ENCODE results near the gene APOB.
A peak's percentile ranks its signal among the peaks of the same experiment; 100 is the strongest.

Gene APOB

DNA sequence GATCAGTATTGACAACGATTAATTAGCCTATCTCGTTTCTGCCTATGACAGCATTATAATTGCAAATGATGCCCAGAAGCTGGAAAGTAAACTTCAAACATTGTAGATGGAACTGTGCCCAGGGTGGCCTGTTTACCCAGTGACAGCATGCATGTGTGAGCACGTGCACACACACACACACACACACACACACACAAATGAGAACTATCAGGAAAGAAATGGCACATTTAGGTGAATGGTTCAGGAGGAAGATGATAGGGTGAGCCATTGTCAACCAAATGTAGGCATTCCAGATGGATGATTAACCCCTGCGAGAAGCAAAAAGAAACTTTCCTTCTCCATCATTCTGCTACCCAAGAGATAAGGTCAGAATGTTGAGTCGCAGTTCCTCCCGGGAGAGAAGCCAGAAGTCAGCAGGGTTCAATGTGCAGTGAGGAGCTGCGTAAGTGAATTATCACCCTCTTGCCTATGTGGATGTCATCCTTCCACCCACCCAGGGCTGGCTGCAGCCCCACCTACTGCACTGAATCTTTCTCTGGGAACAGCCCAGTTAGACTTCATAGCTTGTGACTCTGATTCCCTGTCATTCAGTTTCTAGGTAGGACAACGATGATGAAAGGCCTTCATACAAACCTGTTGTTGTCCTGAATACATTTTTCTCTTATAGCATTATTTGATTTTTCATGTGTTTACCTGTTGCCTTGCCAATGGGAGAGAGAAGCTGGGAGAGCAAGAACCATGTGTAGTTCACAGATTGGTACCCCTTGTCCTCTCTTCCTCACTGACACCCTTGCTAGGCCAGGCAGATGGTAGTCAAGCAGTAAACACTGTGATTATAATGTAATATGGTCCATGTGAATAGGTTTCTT lies 3.5 kb upstream of the APOB start:
- DNase-seq, result peak; percentile 8

DNA sequence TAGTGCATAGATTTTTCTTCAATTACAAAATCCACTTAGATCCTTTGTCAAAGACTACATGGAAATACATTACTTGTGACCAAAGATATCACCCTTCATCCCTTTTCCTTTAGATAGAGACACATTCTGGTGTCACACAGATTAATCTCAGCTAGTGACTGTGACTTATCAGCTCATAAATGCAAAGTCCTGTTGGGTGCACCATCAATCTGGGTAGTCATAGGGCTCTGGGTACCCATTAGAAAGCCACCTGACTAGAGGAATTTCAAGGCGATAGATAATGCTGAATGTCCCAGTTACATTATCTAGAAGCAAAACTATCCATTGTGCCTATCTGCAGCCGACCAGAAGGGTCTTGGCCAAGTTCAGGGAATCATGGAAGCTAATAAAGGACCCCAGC lies 2.6 kb upstream of the APOB start:
- DNase-seq, result no peak

DNA sequence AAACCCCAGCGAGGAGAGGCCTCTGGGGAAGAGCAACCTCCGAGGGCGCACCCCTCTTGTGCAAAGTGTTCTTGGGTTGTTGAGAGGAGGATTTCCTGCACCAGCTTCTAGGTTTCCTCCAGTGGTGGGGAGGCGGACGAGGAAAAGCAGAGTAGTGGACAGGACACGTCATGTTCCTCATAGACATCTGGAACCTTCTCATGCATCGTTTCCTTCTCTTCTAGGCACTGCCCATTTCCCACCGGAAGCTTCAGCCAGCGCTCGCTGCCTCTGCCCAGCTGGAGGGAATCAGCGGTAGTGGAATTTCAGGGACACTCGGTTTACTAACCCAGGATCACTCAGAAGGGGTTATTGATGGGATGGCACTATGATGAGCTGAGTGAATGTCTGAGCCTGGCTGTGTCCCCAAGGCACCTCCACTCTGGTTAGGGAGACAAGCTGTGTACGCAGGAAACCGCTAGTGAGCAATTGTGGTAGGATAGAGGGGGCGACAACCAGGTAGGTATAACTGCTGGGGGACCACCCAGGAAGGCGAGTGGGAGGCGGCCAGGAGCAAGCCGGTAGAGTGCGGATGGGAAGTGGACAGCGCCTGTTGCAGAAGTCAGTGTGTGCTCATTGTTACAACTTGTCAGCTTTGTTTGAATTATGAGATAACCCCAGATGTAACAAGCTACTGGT lies 960 bp upstream of the APOB start:
- DNase-seq, result no peak

DNA sequence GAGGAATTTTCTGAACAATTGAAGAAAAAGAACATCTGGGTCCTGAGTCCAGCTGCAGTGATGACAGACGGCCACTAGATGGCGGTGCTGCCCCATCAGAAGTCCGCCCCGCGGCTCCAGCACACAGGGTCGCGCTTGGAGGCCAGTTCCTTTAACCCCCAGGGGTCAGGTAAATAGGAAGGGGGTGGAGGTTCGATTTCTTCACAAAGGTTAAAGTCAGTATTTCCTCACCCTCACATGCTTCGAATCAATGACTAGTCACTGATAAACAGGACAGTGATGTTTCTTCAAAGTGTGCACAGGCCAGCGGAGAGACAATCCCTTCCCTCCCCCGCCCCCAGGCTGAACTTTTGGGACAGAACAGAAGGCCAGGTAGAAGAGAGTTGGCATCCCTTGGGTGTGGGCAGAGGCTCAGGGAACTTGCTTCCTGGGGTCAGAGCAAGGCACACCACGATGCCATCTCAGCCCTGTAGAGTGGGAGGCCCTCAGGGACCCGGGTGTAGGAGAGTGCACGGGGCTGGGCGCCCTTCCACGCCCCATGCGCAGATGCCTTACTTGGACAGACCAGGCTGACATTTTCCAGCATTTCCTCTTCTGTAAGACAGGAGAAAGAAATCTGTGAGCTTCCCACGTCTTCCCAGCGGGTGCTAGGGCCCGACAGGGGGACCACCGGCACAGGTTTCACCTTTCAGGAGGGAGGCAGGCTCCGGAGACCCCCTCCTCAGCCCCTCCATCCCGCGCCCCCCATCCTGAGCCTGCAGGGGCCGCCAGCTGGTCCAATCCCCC lies 722 bp downstream of the APOB start:
- DNase-seq, result peak; percentile 44

DNA sequence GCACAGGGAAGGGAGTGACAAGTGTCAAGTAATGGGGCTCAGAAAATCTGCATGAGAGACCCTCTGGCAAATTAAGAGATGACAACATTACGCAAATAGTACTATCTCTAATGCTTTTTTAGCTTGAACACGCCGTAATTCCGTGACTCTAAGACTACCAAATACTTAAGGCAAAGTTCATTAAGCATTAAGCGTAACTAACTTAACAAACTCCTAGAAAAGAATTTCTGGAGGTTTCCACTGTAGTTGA lies 1.2 kb downstream of the APOB start:
- no peak for DNase-seq

DNA sequence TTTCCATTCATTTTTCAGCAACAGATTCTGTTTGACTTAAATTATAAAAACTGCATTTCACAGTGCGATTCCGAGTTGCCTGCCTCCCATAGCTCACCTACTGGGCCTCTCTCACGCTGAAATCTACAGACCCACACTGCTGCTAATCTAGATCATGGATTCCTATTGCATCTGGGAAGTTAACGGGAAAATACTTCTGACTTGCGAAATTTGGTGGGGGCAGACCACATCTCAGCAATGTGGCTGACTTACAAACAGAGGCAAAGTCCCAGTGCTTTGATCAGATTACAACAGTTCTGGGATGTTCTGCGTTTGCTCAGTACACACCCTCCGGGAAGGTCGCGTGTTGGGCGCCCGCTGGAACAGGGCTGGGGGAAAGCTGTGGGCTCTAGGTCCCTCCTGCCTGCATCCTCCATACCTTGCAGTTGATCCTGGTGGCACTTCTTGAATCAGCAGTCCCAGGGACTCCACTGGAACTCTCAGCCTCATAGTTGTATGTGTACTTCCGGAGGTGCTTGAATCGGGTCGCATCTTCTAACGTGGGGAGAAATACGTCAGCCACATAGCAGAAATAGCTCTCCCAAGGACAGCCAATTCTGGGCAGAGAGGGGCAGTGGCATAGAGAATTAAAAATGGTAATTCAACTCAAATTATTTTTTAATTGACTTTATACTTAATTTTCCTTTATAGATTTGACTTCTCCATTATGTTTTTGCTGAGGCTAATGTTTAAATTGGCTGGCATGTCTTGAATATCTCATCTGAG lies 1.7 kb downstream of the APOB start:
- DNase-seq, result no peak

DNA sequence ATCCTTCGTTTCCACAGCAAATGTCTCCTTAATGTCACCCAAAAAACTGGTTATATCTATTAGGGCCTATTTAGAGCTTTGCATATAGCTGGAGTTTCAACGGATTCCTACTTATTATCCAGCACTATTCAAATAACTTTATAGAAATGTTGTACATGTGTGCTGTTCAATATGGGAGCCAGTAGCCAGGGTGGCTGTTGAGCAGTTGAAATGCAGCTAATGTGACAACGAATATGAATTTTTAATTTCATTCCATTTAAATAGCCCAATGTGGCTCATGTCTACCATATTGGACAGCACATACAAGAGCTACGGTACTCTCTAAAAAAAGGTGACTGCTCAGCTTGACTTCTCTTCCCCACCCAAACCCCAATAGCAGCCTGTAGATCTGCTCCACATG lies 2.4 kb downstream of the APOB start:
- no peak for DNase-seq

DNA sequence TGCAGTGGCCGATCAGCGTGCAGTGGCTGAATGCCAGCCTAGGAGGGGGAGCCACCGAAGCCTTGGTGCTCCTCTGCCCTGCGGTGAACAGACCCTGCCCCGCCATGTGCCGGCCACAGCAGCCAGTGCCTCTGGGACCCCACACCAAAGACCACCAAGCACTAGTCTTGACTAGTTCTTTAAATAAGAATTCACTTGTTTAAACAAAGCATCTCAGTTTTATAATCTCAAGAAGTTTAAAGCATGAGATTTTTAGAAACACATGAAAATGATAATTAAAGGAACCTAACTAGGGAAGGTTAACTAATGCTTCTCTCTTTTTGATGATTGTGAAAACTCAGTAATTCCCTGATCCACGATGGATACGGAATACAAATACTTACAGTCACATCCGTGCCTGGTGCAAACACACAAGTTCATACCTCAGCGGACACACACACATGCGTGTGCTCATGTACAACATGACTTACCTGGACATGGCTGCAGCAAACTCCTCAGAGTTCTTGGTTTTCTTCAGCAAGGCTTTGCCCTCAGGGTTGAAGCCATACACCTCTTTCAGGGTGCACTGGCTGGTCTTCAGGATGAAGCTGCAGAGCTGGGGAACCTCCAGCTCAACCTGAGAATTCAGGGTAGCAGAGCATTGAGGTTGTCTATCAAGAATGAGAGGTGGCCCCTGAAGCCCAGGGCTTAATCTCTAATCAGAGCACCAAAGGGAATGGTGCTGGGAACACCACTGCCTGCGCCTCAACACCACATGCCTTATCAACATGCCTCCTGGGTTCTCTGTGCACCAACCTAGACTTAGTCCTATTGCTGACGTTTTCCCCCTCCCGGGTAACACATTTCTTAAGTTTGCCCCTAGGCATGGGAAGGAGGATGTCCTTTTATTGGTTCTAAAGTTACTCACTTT lies 3.1 kb downstream of the APOB start:
- no peak for DNase-seq

DNA sequence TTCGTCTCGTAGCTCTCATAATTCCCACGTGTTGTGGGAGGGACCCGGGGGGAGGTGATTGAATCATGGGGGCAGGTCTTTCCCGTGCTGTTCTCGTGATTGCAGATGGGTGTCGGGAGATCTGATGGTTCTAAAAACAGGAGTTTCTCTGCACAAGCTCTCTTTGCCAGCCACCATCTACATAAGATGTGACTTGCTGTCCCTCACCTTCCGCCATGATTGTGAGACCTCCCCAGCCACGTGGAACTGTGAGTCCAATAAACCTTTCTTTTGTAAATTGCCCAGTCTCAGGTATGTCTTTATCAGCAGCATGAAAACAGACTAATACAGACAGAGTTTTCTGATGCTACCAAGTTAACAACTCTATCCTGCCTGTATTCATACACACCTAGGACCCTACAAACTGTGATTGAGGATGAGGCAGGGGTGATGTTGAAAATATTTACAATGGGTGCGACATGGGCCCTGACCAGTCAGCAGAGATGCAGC lies 3.9 kb downstream of the APOB start:
- no peak for DNase-seq

DNA sequence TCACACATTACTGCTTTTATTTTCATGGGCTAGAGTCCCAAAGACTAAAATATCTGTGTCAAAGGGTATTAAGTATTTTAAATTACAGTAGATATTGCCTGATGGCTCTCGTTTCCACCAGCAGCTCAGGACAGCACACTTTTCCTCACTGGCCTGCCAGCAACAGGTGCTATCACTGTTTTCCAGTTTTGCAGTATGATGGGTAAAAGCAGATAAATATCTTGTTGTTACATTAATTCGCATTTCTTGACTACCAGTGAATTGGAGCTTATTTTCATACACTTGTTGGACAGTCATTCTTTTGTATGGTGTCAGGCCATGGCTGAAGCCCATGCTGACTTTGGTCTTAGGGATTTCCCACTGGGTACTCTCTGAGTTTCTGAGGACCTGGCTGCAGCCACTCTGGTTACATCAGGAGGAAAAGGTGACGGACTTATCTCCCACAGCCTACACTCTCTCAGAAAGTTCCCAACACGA lies 4.8 kb downstream of the APOB start:
- no peak for DNase-seq

DNA sequence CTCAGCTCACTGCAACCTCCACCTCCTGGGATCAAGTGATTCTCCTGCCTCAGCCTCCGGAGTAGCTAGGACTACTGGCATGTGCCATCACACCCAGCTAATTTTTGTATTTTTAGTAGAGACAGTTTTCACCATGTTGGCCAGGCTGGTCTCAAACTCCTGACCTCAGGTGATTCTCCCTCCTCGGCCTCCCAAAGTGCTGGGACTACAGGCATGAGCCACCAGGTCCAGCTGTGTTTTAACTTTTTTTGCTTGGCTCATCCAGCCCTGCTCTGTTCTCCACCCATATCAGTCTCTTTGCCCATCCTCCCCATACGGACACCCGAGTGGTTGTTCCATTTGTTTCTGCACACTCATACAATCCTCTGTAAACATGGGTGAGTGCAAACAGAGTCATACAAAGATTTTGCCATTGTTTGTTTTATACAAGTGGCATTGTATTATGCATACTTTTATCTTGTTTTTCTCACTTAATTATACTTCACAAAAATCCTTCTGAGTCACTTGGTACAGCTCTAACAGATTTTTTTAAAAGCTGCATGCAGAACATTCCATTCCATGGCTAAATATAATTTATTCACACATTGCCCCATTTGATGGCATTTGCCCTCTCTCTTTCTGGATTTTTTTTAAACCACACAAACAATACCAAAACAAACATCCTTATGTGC lies 5.3 kb downstream of the APOB start:
- peak; percentile 6 for DNase-seq

DNA sequence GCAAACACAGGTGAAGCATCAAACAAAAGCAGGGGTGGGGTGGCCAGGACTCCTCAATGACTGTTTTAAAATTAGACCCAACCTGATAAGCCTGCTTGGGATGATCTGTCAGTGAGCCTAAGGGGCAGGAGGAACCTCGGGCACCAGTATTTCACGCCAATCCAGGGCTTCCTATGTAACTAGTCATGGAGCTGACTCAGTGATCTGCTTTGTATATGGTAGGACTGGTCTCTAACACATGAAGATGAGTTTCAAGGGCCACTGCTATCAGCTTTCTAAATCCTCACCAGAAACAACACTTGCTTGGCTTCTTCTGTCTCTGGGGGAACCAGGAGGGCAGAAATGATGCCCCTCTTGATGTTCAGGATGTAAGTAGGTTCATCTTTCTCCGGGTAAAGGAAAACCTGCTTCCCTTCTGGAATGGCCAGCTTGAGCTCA lies 6.2 kb downstream of the APOB start:
- no peak for DNase-seq

DNA sequence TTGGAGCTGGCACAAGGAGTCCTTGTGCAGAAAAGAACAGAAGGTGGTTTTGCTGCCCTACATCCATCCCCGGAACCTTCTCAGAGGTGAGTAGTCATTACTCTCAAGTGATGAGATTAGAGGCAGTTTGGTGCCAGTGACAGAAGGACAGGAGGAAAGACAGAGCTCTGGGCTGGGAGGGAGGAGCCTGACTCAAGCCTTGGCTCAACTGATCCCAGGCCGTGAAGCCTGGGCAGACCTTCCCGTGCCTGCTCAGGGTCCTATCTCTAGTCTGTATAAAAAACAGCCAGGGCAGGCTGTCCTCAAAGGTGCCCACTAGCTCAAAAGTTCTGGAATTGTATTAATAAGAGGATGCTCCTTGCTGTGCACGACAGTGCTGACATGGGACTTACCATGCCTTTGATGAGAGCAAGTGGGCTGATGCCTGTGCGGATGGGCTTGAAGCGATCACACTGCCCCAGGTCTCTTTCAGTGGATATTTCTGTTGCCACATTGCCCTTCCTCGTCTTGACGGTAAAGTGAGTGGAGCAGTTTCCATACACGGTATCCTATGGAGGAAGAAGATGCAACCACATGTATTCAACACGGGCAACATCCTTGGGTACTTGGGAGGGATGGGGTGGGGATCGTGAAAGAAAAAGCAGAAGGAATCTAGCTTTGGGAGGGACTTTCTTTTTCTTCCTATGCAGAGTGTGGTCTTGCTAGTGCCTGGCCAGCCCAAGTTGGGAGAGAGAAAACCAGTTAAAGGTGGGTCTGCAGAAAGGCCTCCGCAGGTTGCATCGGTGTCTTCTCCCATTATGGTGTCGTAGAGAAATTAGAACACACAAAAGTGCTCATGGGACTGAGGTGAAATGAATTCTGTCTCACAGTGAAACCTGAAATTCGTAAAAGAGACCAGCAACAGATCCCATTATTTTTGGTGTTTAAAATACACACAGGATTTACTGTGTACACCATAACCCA lies 6.9 kb downstream of the APOB start:
- DNase-seq, result no peak

DNA sequence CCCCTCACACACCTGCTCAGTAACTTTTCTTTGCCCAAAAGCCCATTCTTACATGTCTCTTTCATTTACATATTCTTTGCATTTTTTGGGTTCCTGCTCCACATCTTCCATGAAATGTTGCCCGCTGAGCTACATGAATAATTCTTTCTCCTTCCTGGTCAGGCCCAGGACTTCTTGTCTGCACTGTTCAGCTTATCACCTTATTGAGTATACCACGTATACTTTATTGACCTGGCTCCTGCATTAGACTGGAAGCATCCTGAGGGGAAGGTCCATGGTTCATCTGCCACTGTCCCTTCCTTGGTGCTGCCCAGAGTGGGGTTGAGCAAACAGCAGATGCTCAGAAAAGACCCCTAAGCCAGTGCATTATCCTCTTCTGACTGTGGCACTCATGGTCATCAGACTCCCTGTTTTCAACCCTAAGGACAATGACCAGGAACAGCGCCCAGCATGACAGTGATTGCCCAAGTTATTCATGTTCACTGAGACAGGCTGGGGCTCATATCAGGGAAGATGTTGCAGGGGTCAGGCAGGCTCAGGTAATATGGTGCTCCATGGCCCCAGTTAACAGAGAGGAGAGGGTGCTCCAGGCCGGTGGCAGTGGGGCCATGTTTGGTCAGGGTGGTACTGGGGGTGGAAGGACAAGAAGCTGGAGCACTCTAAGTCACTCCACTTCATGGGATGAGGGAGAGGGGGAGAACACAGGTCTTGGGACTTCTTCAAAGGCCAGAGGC lies 7.7 kb downstream of the APOB start:
- DNase-seq, result no peak

DNA sequence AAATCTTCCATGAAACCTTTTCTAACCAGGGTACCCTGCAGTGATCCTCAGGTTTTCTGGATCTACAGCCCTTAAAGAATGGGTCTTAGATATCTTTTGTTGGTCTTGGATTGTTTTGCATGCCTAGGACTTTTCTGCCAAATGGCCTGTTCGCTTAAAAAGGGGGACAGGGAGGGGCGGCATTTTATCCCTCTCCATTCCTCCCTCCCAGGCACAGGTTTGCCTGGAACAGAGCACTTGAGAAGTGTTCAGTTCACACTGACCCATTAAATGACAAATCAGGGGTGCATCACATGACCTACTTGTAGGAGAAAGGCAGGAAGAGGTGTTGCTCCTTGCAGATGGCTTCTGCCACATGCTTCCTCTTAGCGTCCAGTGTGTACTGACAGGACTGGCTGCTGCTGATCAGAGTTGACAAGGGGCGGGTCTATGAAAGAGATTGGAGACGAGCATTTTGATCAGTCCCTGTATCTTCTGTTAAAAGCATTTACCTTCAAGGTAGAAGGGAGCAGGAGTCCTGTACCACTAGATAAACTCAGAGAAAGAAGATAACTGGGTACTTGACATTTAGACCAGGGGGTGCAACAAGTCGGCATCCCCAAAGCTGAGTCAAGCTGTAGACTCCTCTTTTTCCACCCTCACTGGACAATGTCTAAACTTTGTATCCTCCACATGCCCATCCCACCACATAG lies 8.4 kb downstream of the APOB start:
- no peak for DNase-seq

DNA sequence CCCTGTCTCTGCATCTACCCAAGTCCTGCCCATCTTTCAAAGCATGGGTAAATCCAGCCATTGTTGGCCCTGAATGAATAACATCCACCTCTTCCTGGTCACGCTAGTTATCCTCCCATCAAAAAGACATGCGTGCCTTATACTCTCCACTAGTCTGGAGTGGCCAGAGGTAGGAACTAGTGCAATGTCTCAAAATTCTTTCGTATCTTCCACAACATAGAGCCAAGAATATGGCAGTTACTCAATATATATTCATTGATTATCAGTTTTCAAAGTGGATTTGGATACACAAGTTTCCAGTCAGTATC lies 8.9 kb downstream of the APOB start:
- no peak for DNase-seq

DNA sequence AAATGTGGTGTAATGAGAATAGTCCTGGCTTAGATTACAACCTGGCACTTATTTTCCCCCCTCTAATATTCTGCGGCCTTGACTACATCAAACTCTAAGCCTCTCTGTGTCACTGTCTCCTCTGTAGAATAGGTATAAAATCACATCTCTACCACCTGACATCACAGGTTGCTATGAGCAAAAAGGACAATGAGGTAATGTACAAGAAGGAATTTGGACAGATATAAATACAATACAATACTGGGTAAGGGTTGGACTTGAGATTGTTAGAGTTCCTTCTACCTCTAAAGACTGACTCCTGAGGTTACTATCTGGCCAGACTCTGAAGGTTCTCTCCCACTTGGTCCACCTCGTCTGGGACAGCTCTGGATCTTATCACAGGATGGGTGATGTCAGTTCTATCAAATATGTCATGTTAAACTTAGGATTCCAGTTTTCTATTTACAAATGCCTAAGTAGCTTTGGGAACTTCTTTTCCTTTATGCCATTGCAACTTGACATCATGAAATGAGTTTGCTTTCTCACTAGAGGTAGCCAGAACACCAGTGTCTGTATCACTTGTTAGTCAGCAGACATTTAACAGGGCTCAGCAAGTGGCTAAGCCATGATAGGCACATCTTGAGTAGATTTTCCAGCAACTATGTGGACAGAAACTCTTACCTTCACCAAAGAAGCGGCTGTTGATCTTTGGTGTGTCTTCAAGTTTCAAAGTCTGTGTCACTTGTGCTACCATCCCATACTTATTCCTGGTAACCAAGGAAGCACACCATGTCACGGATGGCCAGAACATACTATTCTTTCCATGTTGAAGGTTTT lies 9.5 kb downstream of the APOB start:
- DNase-seq, result no peak
